ENCODE results near the gene FBXW8. TPM values are rescaled to one million over a fixed set of nuclear protein-coding genes. Genes with fewer than 3 reads are reported as not detected.

The FBXW8 gene
- total and polyA plus RNA-seq, 2 donors (not counting 3 experiments of a cell fraction or from before 2014, with no cell fraction given) = 15.4 TPM

- peaks cover 8 to 11% of the 10 kb centered on the region in 2 experiments for H3K27me3 ChIP-seq (ENCODE audit: control insufficient read depth in 2 of 2, insufficient read depth in 2 of 2, low read length in 2 of 2)
- peaks cover 5% of the 10 kb centered on the region for H3K4me1 ChIP-seq (ENCODE audit: control insufficient read depth, extremely low read depth, insufficient read depth, low read length)
- no peaks in the 10 kb centered on the region for H3K9me3 ChIP-seq (replicated peaks; ENCODE audit: control insufficient read depth, insufficient read depth, low read length)
- H2AFZ ChIP-seq (ENCODE audit: low read depth, low read length) = peak overlapping the region; percentile 95
- H3K4me3 ChIP-seq (replicated peaks in 1 of 3; ENCODE audit: insufficient read depth in 1 of 3, low read depth in 1 of 3, low read length in 3 of 3) = peak overlapping the region; percentile 43 to 75 (median 67)
- H3K79me2 ChIP-seq (ENCODE audit: control insufficient read depth, insufficient read depth, low read length) = peaks cover 29% of the 10 kb centered on the region
- ChIA-PET CTCF (interaction anchor here (0.6 to 1.2 kb wide), 3 partner anchors 14 to 207 kb away, joined by 3 to 5 read pairs (median 3); no protein-coding TSS in a partner anchor), POLR2A (no interaction called here)
- H3K36me3 ChIP-seq (ENCODE audit: control insufficient read depth in 2 of 2, extremely low read depth in 1 of 2, insufficient read depth in 2 of 2, low read length in 2 of 2) = no peaks in the 10 kb centered on the region
- peak overlapping the region; percentile 82 for H3K4me2 ChIP-seq (ENCODE audit: insufficient read depth, low read length)
- no peak for TF ChIP-seq GATA2 (IDR thresholded peaks at IDR 0.05; ENCODE audit: insufficient read depth, insufficient read length, low read depth, low read length)
- no peak for TF ChIP-seq EZH2 (IDR thresholded peaks at IDR 0.05; ENCODE audit: borderline replicate concordance, low read depth, low read length, severe bottlenecking)
- TF ChIP-seq POLR2A (IDR thresholded peaks at IDR 0.05; ENCODE audit: low read depth, low read length) = no peak
- no peak for TF ChIP-seq MYC (IDR thresholded peaks at IDR 0.05; ENCODE audit: low read depth, low read length)
- TF ChIP-seq POLR2AphosphoS5 (IDR thresholded peaks at IDR 0.05; ENCODE audit: insufficient read depth, low read depth, low read length) = no peak
- no peak overlapping the region for H3K27ac ChIP-seq (ENCODE audit: insufficient read depth, low read depth, low read length)
- peak overlapping the region; percentile 90 for H3K9ac ChIP-seq (replicated peaks; ENCODE audit: extremely low read depth, insufficient read depth, low read length)
- no peaks in the 10 kb centered on the region for H3K9me1 ChIP-seq (replicated peaks; ENCODE audit: control insufficient read depth, extremely low read depth, insufficient read depth, low read length)
- dilution Hi-C loops (cut with MboI; ENCODE audit: extremely low pct_ligation_motif_present, low sequenced_read_pairs) (no loop called here), intact Hi-C loops (cut with micrococcal nuclease) (loop anchor here (2.0 to 10.0 kb wide), 4 partner anchors 91 to 245 kb away; partner anchors contain the start of genes RNFT2 and SPRING1)
- H4K20me1 ChIP-seq (replicated peaks; ENCODE audit: control insufficient read depth, extremely low read depth, insufficient read depth, low read length) = no peaks in the 10 kb centered on the region
- no TSS peak for BruUV-seq (replicated peaks)
- FAIRE-seq = no peak
- DNase-seq (ENCODE audit: low read depth, low spot score) = no peak
Observed at GRCh38 chr12:116910280-116910644, 488 bp upstream of the FBXW8 start.

- Histone ChIP-seq H3K4me3 (replicated peaks in 1 of 3; ENCODE audit: insufficient read depth in 1 of 3, low read depth in 1 of 3, low read length in 3 of 3) (no peak overlapping the region), H3K27me3 (ENCODE audit: control insufficient read depth in 2 of 2, insufficient read depth in 2 of 2, low read length in 2 of 2) (no peaks in the 10 kb centered on the region), H4K20me1 (replicated peaks; ENCODE audit: control insufficient read depth, extremely low read depth, insufficient read depth, low read length) (no peaks in the 10 kb centered on the region), H3K4me1 (ENCODE audit: control insufficient read depth, extremely low read depth, insufficient read depth, low read length) (peaks cover 12% of the 10 kb centered on the region), H3K27ac (ENCODE audit: insufficient read depth, low read depth, low read length) (no peak overlapping the region), H3K9me1 (replicated peaks; ENCODE audit: control insufficient read depth, extremely low read depth, insufficient read depth, low read length) (no peaks in the 10 kb centered on the region), H2AFZ (ENCODE audit: low read depth, low read length) (no peak overlapping the region), H3K9me3 (replicated peaks; ENCODE audit: control insufficient read depth, insufficient read depth, low read length) (no peaks in the 10 kb centered on the region), H3K4me2 (ENCODE audit: insufficient read depth, low read length) (no peak overlapping the region), H3K79me2 (ENCODE audit: control insufficient read depth, insufficient read depth, low read length) (peaks cover 46% of the 10 kb centered on the region), H3K9ac (replicated peaks; ENCODE audit: extremely low read depth, insufficient read depth, low read length) (no peak overlapping the region), H3K36me3 (ENCODE audit: control insufficient read depth in 2 of 2, extremely low read depth in 1 of 2, insufficient read depth in 2 of 2, low read length in 2 of 2) (no peaks in the 10 kb centered on the region)
- intact Hi-C loops (cut with micrococcal nuclease) = loop anchor here (10.0 kb wide), 1 partner anchor 239 kb away; no protein-coding TSS in a partner anchor
- DNase-seq (ENCODE audit: low read depth, low spot score) = no peak
- dilution Hi-C loops (cut with MboI; ENCODE audit: extremely low pct_ligation_motif_present, low sequenced_read_pairs) = no loop called here
- no TSS peak for BruUV-seq (replicated peaks)
- TF ChIP-seq EZH2 (IDR thresholded peaks at IDR 0.05; ENCODE audit: borderline replicate concordance, low read depth, low read length, severe bottlenecking) = no peak
- no peak for TF ChIP-seq MAX (IDR thresholded peaks at IDR 0.05; ENCODE audit: insufficient read depth, insufficient read length)
- TF ChIP-seq FOS (IDR thresholded peaks at IDR 0.05; ENCODE audit: borderline replicate concordance, insufficient read depth, low read length) = no peak
- no peak for TF ChIP-seq POLR2A (IDR thresholded peaks at IDR 0.05; ENCODE audit: low read depth, low read length)
- TF ChIP-seq CTCF (IDR thresholded peaks at IDR 0.05; ENCODE audit: extremely low read depth in 1 of 2, insufficient read depth in 1 of 2, low read depth in 1 of 2, low read length in 2 of 2) = no peak
- TF ChIP-seq MYC (IDR thresholded peaks at IDR 0.05; ENCODE audit: low read depth, low read length) = no peak
- no peak for TF ChIP-seq GATA2 (IDR thresholded peaks at IDR 0.05; ENCODE audit: insufficient read depth, insufficient read length, low read depth, low read length)
- no peak for TF ChIP-seq POLR2AphosphoS5 (IDR thresholded peaks at IDR 0.05; ENCODE audit: insufficient read depth, low read depth, low read length)
- no peak for TF ChIP-seq JUN (IDR thresholded peaks at IDR 0.05; ENCODE audit: borderline replicate concordance, insufficient read depth, insufficient read length, low read depth)
- no peak for FAIRE-seq
- ChIA-PET CTCF (no interaction called here), POLR2A (interaction anchor here (0.7 kb wide), 1 partner anchor 1355 kb away, joined by 3 read pairs; no protein-coding TSS in a partner anchor)
Observed at GRCh38 chr12:116915326-116915725, 4.6 kb downstream of the FBXW8 start.

All from endothelial cell of umbilical vein (primary cell).